ENCODE results near the gene C5orf34.
A peak's percentile ranks its signal among the peaks of the same experiment; 100 is the strongest.
"Not testable (repeated sequence)": the region's sequence is repeated elsewhere in the genome, so short reads cannot be mapped to it uniquely, and the experiment has no call there.

Gene C5orf34, protein sequence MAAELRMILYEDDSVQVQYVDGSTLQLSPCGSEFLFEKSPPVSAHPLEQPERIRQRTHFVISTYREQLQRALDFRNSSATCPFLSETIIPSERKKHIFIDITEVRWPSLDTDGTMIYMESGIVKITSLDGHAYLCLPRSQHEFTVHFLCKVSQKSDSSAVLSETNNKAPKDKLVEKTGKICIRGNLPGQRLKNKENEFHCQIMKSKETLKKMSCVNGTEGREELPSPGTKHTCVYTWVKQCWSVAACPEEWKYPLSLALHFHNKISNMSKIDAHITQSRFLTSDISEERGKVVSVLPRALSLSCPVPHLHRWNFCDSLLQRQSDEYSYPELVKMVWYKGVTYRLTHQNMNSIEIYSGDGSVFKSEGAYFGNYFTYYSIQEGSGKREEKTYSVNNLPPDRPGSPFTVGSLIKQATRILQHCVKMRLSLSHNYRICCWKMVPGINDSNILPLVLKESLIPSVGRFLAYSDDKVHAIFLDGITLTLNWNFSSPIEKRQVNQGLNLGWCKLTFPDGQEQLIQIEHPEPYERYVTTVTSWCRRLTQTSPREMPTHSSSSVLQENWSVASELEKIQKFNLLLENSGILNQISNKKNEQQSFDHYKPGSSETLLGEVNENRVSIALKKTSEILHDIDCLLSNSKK

DNA sequence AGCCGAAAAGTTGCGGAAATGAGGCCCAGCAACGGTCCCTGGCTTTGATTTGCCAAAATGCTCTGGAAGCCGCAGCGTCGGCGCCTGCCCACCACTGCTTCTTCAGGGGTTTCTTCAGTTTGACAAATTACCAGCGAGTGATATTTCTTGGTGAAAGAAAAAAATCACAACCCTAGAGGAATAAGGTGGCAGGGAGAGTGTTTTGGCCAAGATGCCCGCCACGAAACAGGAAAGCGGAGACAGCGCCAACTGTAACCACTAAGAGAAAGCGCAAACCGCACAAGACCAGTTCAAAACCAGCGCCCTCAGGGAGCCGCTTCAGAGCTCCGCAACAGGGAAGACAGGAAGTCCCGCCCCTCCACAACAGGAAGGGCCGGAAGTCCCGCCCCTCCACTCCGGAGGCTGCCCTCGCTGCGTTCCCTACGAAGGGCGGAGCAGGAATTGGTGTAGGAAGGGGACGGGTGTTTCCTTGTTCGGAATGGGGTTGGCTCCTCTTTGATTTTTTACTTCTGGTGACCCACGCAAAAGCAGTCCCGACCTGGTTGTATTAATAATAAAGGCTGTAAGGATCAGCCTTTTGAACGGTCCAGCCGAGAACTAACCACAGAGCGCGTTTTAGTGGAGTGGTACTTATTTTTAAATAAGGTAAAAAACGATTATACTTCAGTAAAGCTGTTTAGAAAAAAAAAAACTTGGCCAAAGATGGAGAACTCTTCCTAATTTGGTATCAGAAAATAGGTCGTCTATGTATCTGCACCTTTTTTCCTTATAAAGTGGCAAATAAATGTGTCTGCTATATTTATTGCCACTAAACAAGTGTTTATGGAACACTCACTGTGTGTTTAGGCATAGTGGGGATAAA is at the start of gene C5orf34:
Gene C5orf34 (minus strand): TSS at position 333 of the 862 bp plus-strand sequence. CDS start 5,809 bp downstream, outside the sequence.
- H3K9me3 ChIP-seq (ENCODE audit: low read length) = no peaks in the 10 kb centered on the region
- H3K9ac ChIP-seq (ENCODE audit: low read length) = peak within 1 kb of the TSS; percentile 95
- peak within 1 kb of the TSS; percentile 97 for H3K27ac ChIP-seq (ENCODE audit: low read depth, low read length)
- H3K4me1 ChIP-seq (ENCODE audit: insufficient read depth, low read length) = peaks cover 8% of the 10 kb centered on the region
- no peaks in the 10 kb centered on the region for H3K27me3 ChIP-seq (ENCODE audit: control insufficient read depth in 1 of 2, insufficient read depth in 2 of 2, low read length in 2 of 2)
- H3K4me3 ChIP-seq (ENCODE audit: low read depth in 1 of 2, low read length in 2 of 2) = peak within 1 kb of the TSS; percentile 79 to 80
- no peaks in the 10 kb centered on the region for H3K36me3 ChIP-seq (ENCODE audit: insufficient read depth, low read length)

DNA sequence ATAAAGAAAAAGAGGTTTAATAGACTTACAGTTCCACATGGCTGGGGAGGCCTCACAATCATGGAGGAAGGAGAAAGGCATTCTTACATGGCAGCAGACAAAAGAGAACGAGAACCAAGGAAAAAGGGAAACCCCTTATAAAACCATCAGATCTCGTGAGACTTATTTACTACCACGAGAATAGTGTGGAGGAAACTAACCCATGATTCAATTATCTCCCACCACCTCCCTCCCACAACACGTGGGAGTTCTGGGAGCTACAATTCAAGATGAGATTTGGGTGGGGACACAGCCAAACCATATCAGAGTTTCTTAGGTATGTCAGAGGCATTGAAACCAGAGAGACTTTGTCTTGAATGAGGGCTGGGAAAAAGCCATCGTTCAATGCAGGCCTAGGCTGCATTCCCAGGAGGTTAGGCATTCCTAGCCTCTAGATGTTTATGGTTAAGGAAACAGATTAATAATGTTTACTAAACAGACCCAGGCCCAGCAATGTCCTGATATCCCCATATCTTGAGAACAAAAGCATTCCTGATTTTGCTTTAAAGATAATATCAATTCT is 49.4 kb upstream of the C5orf34 start:
- Histone ChIP-seq H3K27me3 (ENCODE audit: control insufficient read depth in 1 of 2, insufficient read depth in 2 of 2, low read length in 2 of 2) (no peaks in the 10 kb centered on the region), H3K36me3 (ENCODE audit: insufficient read depth, low read length) (no peaks in the 10 kb centered on the region), H3K9me3 (ENCODE audit: low read length) (no peaks in the 10 kb centered on the region), H3K9ac (ENCODE audit: low read length) (no peak overlapping the region), H3K4me1 (ENCODE audit: insufficient read depth, low read length) (peaks cover 10% of the 10 kb centered on the region), H3K27ac (ENCODE audit: low read depth, low read length) (no peak overlapping the region), H3K4me3 (ENCODE audit: low read depth in 1 of 2, low read length in 2 of 2) (no peak overlapping the region)

DNA sequence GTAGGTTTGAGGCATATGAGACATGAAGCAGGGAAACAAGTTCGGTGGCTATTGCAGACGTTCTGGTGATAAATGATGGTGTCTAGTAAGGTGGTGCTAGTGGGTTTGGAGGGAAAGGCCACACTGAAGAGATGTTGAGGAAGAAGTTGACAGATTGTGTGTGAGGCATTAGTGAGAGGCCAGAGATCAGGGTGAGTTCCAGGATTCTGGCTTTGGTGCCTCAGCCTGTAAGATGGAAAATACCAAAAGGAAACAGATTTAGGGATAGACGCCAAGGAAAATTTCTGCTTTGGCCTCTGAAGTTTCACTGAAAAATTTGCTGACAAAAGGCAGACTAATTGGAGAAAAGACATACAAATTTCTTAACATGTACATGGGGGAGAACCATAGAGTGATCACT is 48.4 kb upstream of the C5orf34 start:
- no peaks in the 10 kb centered on the region for H3K27me3 ChIP-seq (ENCODE audit: control insufficient read depth in 1 of 2, insufficient read depth in 2 of 2, low read length in 2 of 2)
- H3K36me3 ChIP-seq (ENCODE audit: insufficient read depth, low read length) = no peaks in the 10 kb centered on the region
- no peaks in the 10 kb centered on the region for H3K9me3 ChIP-seq (ENCODE audit: low read length)
- no peak overlapping the region for H3K4me3 ChIP-seq (ENCODE audit: low read depth in 1 of 2, low read length in 2 of 2)
- H3K9ac ChIP-seq (ENCODE audit: low read length) = no peak overlapping the region
- H3K27ac ChIP-seq (ENCODE audit: low read depth, low read length) = no peak overlapping the region
- H3K4me1 ChIP-seq (ENCODE audit: insufficient read depth, low read length) = peaks cover 10% of the 10 kb centered on the region

DNA sequence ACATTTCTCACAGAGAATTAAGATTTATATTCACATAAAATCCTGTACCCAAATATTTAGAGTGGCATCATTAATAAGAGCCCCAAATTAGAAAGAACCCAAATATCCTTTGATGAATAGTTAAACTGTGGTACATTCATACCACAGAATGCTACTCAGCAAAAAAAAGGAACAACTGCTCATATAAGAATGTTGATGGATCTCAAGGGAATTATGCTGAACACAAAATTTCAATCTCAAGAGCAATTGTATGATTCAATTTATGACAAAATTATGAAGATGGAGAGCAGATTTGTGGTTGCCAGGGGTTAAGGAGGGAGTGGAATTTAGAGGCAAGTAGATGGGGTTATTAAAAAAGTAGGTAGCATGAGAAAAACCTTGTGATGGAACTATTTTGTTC is 46.4 kb upstream of the C5orf34 start:
- H3K4me3 ChIP-seq (ENCODE audit: low read depth in 1 of 2, low read length in 2 of 2) = no peak overlapping the region
- H3K9ac ChIP-seq (ENCODE audit: low read length) = no peak overlapping the region
- no peaks in the 10 kb centered on the region for H3K9me3 ChIP-seq (ENCODE audit: low read length)
- H3K36me3 ChIP-seq (ENCODE audit: insufficient read depth, low read length) = no peaks in the 10 kb centered on the region
- H3K27me3 ChIP-seq (ENCODE audit: control insufficient read depth in 1 of 2, insufficient read depth in 2 of 2, low read length in 2 of 2) = no peaks in the 10 kb centered on the region
- H3K4me1 ChIP-seq (ENCODE audit: insufficient read depth, low read length) = peaks cover 15% of the 10 kb centered on the region
- no peak overlapping the region for H3K27ac ChIP-seq (ENCODE audit: low read depth, low read length)

DNA sequence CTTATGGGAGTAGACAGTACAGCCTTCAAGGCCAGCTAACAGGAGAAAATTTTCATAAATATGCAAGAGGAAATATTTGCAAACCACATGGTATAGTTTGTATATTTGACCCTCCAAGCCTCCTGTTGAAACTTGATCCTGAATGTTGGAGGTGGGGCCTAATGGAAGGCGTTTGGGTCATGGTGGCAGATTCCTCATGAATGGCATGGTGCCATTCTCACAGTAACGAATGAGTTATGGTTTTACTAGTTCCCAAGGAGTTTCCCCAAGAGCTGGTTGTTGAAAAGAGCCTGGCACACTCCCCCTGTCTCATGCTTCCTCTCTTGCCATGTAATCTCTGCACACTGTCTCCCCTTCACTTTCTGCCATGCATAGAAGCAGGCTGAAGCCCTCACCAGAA is 45.2 kb upstream of the C5orf34 start:
- no peak overlapping the region for H3K27ac ChIP-seq (ENCODE audit: low read depth, low read length)
- no peak overlapping the region for H3K4me3 ChIP-seq (ENCODE audit: low read depth in 1 of 2, low read length in 2 of 2)

DNA sequence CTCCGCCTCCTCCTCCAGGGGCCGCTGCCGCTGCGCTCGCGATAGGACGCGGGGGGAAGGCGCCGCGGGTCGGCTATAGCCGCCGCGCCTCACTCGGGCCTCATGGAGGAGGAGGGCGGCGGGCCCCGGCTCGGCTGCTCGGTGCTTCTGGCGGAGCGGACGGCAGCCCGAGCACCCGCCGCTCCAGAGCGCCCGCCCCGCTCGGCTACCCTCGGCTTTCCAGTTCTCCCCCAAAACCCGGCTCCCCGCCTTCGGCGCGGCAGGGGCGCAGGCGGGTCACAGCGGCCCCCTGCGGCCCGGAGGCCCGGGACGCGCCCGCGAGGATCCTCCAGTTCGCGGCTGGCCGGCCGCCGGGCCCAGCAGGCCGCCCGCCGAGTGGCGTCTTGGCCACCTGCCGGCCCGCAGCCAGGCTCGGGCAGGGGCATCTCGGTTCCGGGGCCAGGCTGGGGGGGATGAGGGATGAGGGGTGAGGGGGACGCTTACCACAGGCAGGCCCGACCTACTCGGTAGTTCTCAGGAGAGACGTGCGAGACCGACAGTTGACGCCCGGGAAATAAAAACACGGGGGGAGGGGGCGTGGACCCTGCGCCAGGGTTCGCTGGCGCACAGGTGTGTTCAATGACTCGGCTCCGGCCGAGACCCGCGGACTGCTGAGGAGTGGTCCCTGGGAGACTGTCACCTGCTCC is 42.1 kb upstream of the C5orf34 start, which contains the start of gene PAIP1:
Gene PAIP1 (minus strand): TSS at position 221 of the 686 bp plus-strand sequence. CDS start 231 bp downstream, outside the sequence.
- H3K9me3 ChIP-seq (ENCODE audit: low read length) = no peaks in the 10 kb centered on the region
- peak within 1 kb of the TSS; percentile 88 to 89 for H3K4me3 ChIP-seq (ENCODE audit: low read depth in 1 of 2, low read length in 2 of 2)
- H3K4me1 ChIP-seq (ENCODE audit: insufficient read depth, low read length) = peaks cover 38% of the 10 kb centered on the region
- H3K27ac ChIP-seq (ENCODE audit: low read depth, low read length) = peak within 1 kb of the TSS; percentile 94
- H3K27me3 ChIP-seq (ENCODE audit: control insufficient read depth in 1 of 2, insufficient read depth in 2 of 2, low read length in 2 of 2) = no peaks in the 10 kb centered on the region
- H3K9ac ChIP-seq (ENCODE audit: low read length) = peak within 1 kb of the TSS; percentile 91
- H3K36me3 ChIP-seq (ENCODE audit: insufficient read depth, low read length) = peaks cover 11% of the 10 kb centered on the region

More for the DNA sequence above, 45.2 kb upstream of the C5orf34 start:
- H3K9ac ChIP-seq (ENCODE audit: low read length) = no peak overlapping the region
- peaks cover 22% of the 10 kb centered on the region for H3K4me1 ChIP-seq (ENCODE audit: insufficient read depth, low read length)
- H3K9me3 ChIP-seq (ENCODE audit: low read length) = no peaks in the 10 kb centered on the region
- no peaks in the 10 kb centered on the region for H3K36me3 ChIP-seq (ENCODE audit: insufficient read depth, low read length)
- no peaks in the 10 kb centered on the region for H3K27me3 ChIP-seq (ENCODE audit: control insufficient read depth in 1 of 2, insufficient read depth in 2 of 2, low read length in 2 of 2)

DNA sequence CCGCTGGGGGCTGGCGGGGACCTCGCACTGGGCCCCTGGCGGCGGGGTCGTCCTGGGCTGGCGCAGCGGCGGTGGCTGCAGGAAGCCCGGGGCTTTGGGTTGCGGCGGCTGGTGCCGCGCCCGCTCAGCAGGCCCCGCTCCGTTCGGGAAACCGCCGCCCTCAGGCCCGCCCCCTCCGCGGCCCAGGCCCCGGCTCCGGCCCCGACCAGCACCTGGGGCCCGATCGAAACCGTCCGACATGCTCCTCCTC is 41.6 kb upstream of the C5orf34 start:
- Histone ChIP-seq H3K4me3 (ENCODE audit: low read depth in 1 of 2, low read length in 2 of 2) (peak overlapping the region; percentile 88 to 89), H3K4me1 (ENCODE audit: insufficient read depth, low read length) (peaks cover 38% of the 10 kb centered on the region), H3K36me3 (ENCODE audit: insufficient read depth, low read length) (peaks cover 11% of the 10 kb centered on the region), H3K27ac (ENCODE audit: low read depth, low read length) (peak overlapping the region; percentile 94)
- not testable (repeated sequence) for H3K27me3 ChIP-seq (ENCODE audit: control insufficient read depth in 1 of 2, insufficient read depth in 2 of 2, low read length in 2 of 2); H3K9me3 ChIP-seq (ENCODE audit: low read length); H3K9ac ChIP-seq (ENCODE audit: low read length)

DNA sequence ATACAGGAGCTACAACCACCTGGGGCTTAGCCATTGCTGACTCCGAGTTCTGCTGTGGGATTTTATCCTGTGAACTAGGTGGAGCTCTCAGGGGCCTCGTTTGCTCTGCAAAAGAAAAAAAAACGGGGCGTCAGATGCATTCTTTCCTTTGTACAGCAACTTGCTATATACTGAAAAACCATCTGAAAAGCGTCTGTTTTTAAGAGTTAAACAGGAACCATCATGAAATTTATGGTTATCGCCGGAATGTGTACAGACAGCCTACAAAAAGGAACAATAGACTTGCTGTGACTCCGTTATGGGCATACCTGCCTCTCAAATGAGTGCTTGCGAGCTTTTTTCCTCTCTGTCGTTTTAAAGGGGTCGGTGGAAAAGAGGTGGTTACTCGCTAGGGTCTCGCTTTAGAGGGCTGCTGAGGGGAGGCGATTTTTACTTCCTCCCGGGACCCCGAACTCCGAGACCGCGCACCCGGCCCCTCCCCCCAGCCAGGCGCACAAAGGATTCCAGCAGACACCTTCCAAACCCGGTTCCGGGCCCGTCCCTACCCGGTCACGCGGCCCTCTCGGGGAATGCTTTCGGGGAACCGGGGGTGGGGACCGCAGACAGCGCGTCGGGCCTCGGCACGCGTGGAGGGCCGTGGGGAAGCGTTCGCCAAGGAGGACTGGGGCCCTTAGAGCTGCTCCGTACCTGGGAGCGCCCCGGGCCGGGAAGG is 41.1 kb upstream of the C5orf34 start:
- Histone ChIP-seq H3K9ac (ENCODE audit: low read length) (peak overlapping the region; percentile 91), H3K27me3 (ENCODE audit: control insufficient read depth in 1 of 2, insufficient read depth in 2 of 2, low read length in 2 of 2) (no peaks in the 10 kb centered on the region), H3K27ac (ENCODE audit: low read depth, low read length) (peak overlapping the region; percentile 94), H3K36me3 (ENCODE audit: insufficient read depth, low read length) (peaks cover 11% of the 10 kb centered on the region), H3K4me1 (ENCODE audit: insufficient read depth, low read length) (peaks cover 39% of the 10 kb centered on the region), H3K9me3 (ENCODE audit: low read length) (no peaks in the 10 kb centered on the region), H3K4me3 (ENCODE audit: low read depth in 1 of 2, low read length in 2 of 2) (peak overlapping the region; percentile 88 to 89)

DNA sequence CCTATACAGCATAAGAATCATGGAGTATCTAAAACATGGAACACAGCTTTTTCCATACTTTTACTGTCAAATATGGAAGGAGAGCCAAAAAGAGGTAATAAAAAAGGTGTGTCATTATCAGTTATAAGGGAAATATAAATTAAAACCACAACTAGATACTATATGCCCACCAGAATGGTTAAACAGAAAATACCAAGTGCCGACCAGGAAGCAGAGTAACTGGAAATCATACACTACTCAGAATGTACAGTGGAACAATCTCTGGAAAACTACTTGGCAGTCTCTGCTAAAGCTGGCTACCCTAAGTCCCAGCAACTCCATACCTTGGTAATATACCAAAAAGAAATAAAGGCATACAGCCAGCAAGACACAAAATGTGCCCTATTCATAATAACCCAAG is 39.5 kb upstream of the C5orf34 start:
- Histone ChIP-seq H3K9ac (ENCODE audit: low read length) (no peak overlapping the region), H3K4me1 (ENCODE audit: insufficient read depth, low read length) (peaks cover 42% of the 10 kb centered on the region), H3K36me3 (ENCODE audit: insufficient read depth, low read length) (peaks cover 18% of the 10 kb centered on the region), H3K4me3 (ENCODE audit: low read depth in 1 of 2, low read length in 2 of 2) (no peak overlapping the region), H3K9me3 (ENCODE audit: low read length) (no peaks in the 10 kb centered on the region), H3K27ac (ENCODE audit: low read depth, low read length) (no peak overlapping the region), H3K27me3 (ENCODE audit: control insufficient read depth in 1 of 2, insufficient read depth in 2 of 2, low read length in 2 of 2) (no peaks in the 10 kb centered on the region)

DNA sequence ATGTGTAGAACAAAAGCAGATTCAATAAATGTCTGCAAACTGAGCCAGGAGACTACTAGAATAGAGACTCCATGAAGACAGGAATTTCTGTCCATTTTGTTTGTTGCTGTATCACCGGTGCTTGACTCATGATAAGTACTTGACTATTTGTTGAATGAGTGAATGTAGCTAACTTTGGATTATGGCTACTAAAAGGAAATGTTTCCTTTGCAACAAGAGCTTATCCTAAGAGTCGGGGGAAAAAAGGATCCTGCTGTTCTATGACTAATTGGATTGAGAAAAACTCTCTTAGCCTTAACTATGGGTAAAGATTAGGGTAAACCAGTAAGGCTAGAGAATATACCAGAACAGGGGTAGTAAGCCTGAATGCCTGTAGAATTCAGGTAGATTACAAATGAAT is 38.4 kb upstream of the C5orf34 start:
- H3K36me3 ChIP-seq (ENCODE audit: insufficient read depth, low read length) = peaks cover 18% of the 10 kb centered on the region
- H3K9ac ChIP-seq (ENCODE audit: low read length) = no peak overlapping the region
- H3K9me3 ChIP-seq (ENCODE audit: low read length) = no peaks in the 10 kb centered on the region
- no peaks in the 10 kb centered on the region for H3K27me3 ChIP-seq (ENCODE audit: control insufficient read depth in 1 of 2, insufficient read depth in 2 of 2, low read length in 2 of 2)
- H3K27ac ChIP-seq (ENCODE audit: low read depth, low read length) = no peak overlapping the region
- peaks cover 42% of the 10 kb centered on the region for H3K4me1 ChIP-seq (ENCODE audit: insufficient read depth, low read length)
- no peak overlapping the region for H3K4me3 ChIP-seq (ENCODE audit: low read depth in 1 of 2, low read length in 2 of 2)

Measured in muscle layer of colon (tissue), 2 donors.